ENCODE results near the gene DENND6B.
A peak's percentile ranks its signal among the peaks of the same experiment; 100 is the strongest.

DENND6B gene

GRCh38 chr22:50307890-50308596 lies 18.8 kb downstream of the DENND6B start:
- peak overlapping the region in 1 of 2 donors; percentile 14 for H3K4me3 ChIP-seq (replicated peaks in 1 of 2; ENCODE audit: low read depth in 2 of 2, low read length in 2 of 2)

GRCh38 chr22:50306753-50307749 lies 19.8 kb downstream of the DENND6B start, which contains the start of gene PLXNB2:
TSS of gene PLXNB2 (minus strand) at chr22:50307646. CDS start at chr22:50290584, 17,062 bp downstream.
- peak within 1 kb of the TSS; percentile 84 to 92 for H3K4me3 ChIP-seq (replicated peaks in 1 of 2; ENCODE audit: low read depth in 2 of 2, low read length in 2 of 2)
- TF ChIP-seq CTCF (IDR thresholded peaks at IDR 0.05; ENCODE audit: low read depth, low read length): no peak
- peak; percentile 77 to 93 for DNase-seq (ENCODE audit: low read depth in 2 of 2)

More at GRCh38 chr22:50307890-50308596, 18.8 kb downstream of the DENND6B start:
- DNase-seq (ENCODE audit: low read depth in 2 of 2): no peak
- TF ChIP-seq CTCF (IDR thresholded peaks at IDR 0.05; ENCODE audit: low read depth, low read length): no peak

GRCh38 chr22:50305923-50306566 lies 20.8 kb downstream of the DENND6B start:
- DNase-seq (ENCODE audit: low read depth in 2 of 2): peak; percentile 95 to 98
- no peak for TF ChIP-seq CTCF (IDR thresholded peaks at IDR 0.05; ENCODE audit: low read depth, low read length)

GRCh38 chr22:50305393-50305922 lies 21.4 kb downstream of the DENND6B start:
- peak overlapping the region; percentile 84 to 92 for H3K4me3 ChIP-seq (replicated peaks in 1 of 2; ENCODE audit: low read depth in 2 of 2, low read length in 2 of 2)
- TF ChIP-seq CTCF (IDR thresholded peaks at IDR 0.05; ENCODE audit: low read depth, low read length): no peak
- DNase-seq (ENCODE audit: low read depth in 2 of 2): no peak

More at GRCh38 chr22:50305923-50306566, 20.8 kb downstream of the DENND6B start:
- peak overlapping the region; percentile 84 to 92 for H3K4me3 ChIP-seq (replicated peaks in 1 of 2; ENCODE audit: low read depth in 2 of 2, low read length in 2 of 2)

- TF ChIP-seq CTCF (IDR thresholded peaks at IDR 0.05; ENCODE audit: low read depth, low read length): no peak
- peak; percentile 28 to 48 for DNase-seq (ENCODE audit: low read depth in 2 of 2)
Measured at GRCh38 chr22:50304528-50305392, 22.1 kb downstream of the DENND6B start.

More at GRCh38 chr22:50304528-50305392, 22.1 kb downstream of the DENND6B start:
- H3K4me3 ChIP-seq (replicated peaks in 1 of 2; ENCODE audit: low read depth in 2 of 2, low read length in 2 of 2): peak overlapping the region; percentile 84 to 92

Measured in cardiac fibroblast (primary cell).